Ishikawa (cell line): ENCODE data around the gene OR51B4.

Source experiments
- CEBPB ChIP-seq: IDR thresholded peaks from 2 replicates; pipeline ENCODE4 v1.6.1; 2012
- CREB1 ChIP-seq: IDR thresholded peaks from 2 replicates; pipeline ENCODE4 v1.6.1; 2012; ENCODE audit warnings: low read depth
- EGR1 ChIP-seq: IDR thresholded peaks from 2 replicates; pipeline ENCODE4 v1.6.1; 2012
- EP300 ChIP-seq: IDR thresholded peaks from 2 replicates; pipeline ENCODE4 v1.6.1; 2012; ENCODE audit warnings: borderline replicate concordance
- FOXM1 ChIP-seq: IDR thresholded peaks from 2 replicates; pipeline ENCODE4 v1.6.1; 2012; ENCODE audit warnings: low read depth, borderline replicate concordance
- NFIC ChIP-seq: IDR thresholded peaks from 2 replicates; pipeline ENCODE4 v1.6.1; 2012
- RAD21 ChIP-seq: IDR thresholded peaks from 2 replicates; pipeline ENCODE4 v1.6.1; 2012; ENCODE audit warnings: low read depth
- TAF1 ChIP-seq: IDR thresholded peaks from 2 replicates; pipeline ENCODE4 v1.6.1; 2012; ENCODE audit warnings: low read depth, mild to moderate bottlenecking
- TCF12 ChIP-seq: IDR thresholded peaks from 2 replicates; pipeline ENCODE4 v1.6.1; 2012; ENCODE audit warnings: low read depth
- YY1 ChIP-seq: IDR thresholded peaks from 2 replicates; pipeline ENCODE4 v1.6.1; 2012; ENCODE audit warnings: low read depth
- TF ChIP-seq, protein P1 (sequence below): IDR thresholded peaks from 2 replicates; pipeline ENCODE4 v1.6.1; 2012; ENCODE audit warnings: low read depth, mild to moderate bottlenecking
- TF ChIP-seq, protein P2 (sequence below): IDR thresholded peaks from 2 replicates; pipeline ENCODE4 v1.6.1; 2012
- TF ChIP-seq, protein P3 (sequence below): IDR thresholded peaks from 2 replicates; pipeline ENCODE4 v1.6.1; 2012

DNA sequence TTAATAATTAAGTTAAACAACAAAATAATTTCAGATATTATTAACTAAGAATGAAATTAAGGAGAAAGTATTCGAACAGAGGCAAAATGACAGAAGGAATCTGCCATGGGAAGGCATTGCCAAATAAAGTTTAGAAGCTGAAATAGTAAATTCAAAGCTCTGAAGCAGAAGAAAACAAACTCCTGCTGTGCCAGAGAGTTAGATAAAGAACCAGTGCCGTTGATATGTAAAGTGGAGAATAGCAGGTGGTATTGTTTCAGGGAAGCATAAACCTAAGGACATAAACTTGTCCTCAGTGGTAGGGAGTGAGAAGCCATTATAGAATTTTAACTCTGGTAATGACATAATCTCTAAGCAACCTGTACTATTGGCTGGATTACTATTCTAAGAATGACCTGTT is 44.5 kb downstream of the OR51B4 start:
- TF ChIP-seq CEBPB (no peak), RAD21 (no peak), EP300 (no peak), TCF12 (no peak), TAF1 (no peak), CREB1 (no peak), FOXM1 (no peak), YY1 (no peak), NFIC (no peak), EGR1 (no peak)
- TF ChIP-seq, protein P1, sequence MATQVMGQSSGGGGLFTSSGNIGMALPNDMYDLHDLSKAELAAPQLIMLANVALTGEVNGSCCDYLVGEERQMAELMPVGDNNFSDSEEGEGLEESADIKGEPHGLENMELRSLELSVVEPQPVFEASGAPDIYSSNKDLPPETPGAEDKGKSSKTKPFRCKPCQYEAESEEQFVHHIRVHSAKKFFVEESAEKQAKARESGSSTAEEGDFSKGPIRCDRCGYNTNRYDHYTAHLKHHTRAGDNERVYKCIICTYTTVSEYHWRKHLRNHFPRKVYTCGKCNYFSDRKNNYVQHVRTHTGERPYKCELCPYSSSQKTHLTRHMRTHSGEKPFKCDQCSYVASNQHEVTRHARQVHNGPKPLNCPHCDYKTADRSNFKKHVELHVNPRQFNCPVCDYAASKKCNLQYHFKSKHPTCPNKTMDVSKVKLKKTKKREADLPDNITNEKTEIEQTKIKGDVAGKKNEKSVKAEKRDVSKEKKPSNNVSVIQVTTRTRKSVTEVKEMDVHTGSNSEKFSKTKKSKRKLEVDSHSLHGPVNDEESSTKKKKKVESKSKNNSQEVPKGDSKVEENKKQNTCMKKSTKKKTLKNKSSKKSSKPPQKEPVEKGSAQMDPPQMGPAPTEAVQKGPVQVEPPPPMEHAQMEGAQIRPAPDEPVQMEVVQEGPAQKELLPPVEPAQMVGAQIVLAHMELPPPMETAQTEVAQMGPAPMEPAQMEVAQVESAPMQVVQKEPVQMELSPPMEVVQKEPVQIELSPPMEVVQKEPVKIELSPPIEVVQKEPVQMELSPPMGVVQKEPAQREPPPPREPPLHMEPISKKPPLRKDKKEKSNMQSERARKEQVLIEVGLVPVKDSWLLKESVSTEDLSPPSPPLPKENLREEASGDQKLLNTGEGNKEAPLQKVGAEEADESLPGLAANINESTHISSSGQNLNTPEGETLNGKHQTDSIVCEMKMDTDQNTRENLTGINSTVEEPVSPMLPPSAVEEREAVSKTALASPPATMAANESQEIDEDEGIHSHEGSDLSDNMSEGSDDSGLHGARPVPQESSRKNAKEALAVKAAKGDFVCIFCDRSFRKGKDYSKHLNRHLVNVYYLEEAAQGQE = no peak
- TF ChIP-seq, protein P2, sequence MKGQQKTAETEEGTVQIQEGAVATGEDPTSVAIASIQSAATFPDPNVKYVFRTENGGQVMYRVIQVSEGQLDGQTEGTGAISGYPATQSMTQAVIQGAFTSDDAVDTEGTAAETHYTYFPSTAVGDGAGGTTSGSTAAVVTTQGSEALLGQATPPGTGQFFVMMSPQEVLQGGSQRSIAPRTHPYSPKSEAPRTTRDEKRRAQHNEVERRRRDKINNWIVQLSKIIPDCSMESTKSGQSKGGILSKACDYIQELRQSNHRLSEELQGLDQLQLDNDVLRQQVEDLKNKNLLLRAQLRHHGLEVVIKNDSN = no peak
- TF ChIP-seq, protein P3, sequence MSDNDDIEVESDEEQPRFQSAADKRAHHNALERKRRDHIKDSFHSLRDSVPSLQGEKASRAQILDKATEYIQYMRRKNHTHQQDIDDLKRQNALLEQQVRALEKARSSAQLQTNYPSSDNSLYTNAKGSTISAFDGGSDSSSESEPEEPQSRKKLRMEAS = no peak
